HepG2 (cell line): ENCODE data around the gene TUBGCP6. TPM values are rescaled to one million over a fixed set of nuclear protein-coding genes. Genes with fewer than 3 reads are reported as not detected.
A peak's percentile ranks its signal among the peaks of the same experiment; 100 is the strongest.

ENCODE experiments used
- CENPT ChIP-seq: sonication (generic); formaldehyde crosslinking; IDR thresholded peaks from 2 replicates; pipeline ENCODE4 v1.8.0; 2022; ENCODE audit warnings: low read depth, mild to moderate bottlenecking, moderate library complexity, missing genetic modification reagents
- E2F2 ChIP-seq: sonication (generic); formaldehyde crosslinking; IDR thresholded peaks from 2 replicates; pipeline ENCODE4 v1.4.0; 2020; ENCODE audit warnings: missing genetic modification reagents, borderline replicate concordance
- GLI4 ChIP-seq: sonication (generic); formaldehyde crosslinking; IDR thresholded peaks from 2 replicates; pipeline ENCODE4 v1.5.1; 2020; ENCODE audit warnings: missing genetic modification reagents, mild to moderate bottlenecking, moderate library complexity, borderline replicate concordance
- GZF1 ChIP-seq: sonication (generic); formaldehyde crosslinking; IDR thresholded peaks from 2 replicates; pipeline ENCODE4 v1.5.1; 2020; ENCODE audit warnings: mild to moderate bottlenecking, missing genetic modification reagents
- HNF1A ChIP-seq, 2 experiments: sonication (generic) in 1 of 2; formaldehyde crosslinking in 1 of 2; IDR thresholded peaks; 2 replicates each; pipeline versions ENCODE4 v1.4.0 to v1.6.1; 2016 to 2020; ENCODE audit warnings: borderline replicate concordance in 1 of 2, low read depth in 1 of 2, mild to moderate bottlenecking in 1 of 2, missing genetic modification reagents in 1 of 2
- HOXD1 ChIP-seq: sonication (generic); formaldehyde crosslinking; IDR thresholded peaks from 2 replicates; pipeline ENCODE4 v1.5.0; 2020; ENCODE audit warnings: missing genetic modification reagents
- KDM3A ChIP-seq: IDR thresholded peaks from 2 replicates; pipeline ENCODE4 v1.6.1; 2018; ENCODE audit warnings: low read depth, missing compliant biosample characterization
- MBNL3 ChIP-seq: fragments of 250-450 bp; sonication (Bioruptor Pico); conservative IDR thresholded peaks from 2 replicates; pipeline ENCODE4 v1.8.0; 2022; ENCODE audit warnings: mild to moderate bottlenecking, inconsistent platforms
- MTERF4 ChIP-seq: sonication (generic); formaldehyde crosslinking; IDR thresholded peaks from 2 replicates; pipeline ENCODE4 v1.8.0; 2023; ENCODE audit warnings: mild to moderate bottlenecking, missing genetic modification reagents
- PRMT3 ChIP-seq: sonication (generic); formaldehyde crosslinking; IDR thresholded peaks from 2 replicates; pipeline ENCODE4 v1.8.1; 2022; ENCODE audit warnings: low read depth, mild to moderate bottlenecking, moderate library complexity, missing genetic modification reagents, borderline replicate concordance
- SALL2 ChIP-seq: sonication (generic); formaldehyde crosslinking; IDR thresholded peaks from 2 replicates; pipeline ENCODE4 v1.8.1; 2023; ENCODE audit warnings: mild to moderate bottlenecking, missing genetic modification reagents, inconsistent platforms
- SRSF1 ChIP-seq: fragments of 200-400 bp; formaldehyde crosslinking; optimal IDR thresholded peaks from 2 replicates; pipeline ENCODE3; 2017; ENCODE audit warnings: mild to moderate bottlenecking, low read depth, low read length, moderate library complexity
- TFDP2 ChIP-seq: sonication (generic); formaldehyde crosslinking; IDR thresholded peaks from 2 replicates; pipeline ENCODE4 v1.4.0; 2020; ENCODE audit warnings: missing genetic modification reagents
- THRA ChIP-seq: sonication (generic); formaldehyde crosslinking; IDR thresholded peaks from 2 replicates; pipeline ENCODE4 v1.4.0; 2020; ENCODE audit warnings: missing genetic modification reagents, borderline replicate concordance
- ZNF569 ChIP-seq: sonication (generic); formaldehyde crosslinking; IDR thresholded peaks from 2 replicates; pipeline ENCODE4 v1.5.0; 2020; ENCODE audit warnings: mild to moderate bottlenecking, missing genetic modification reagents, moderate library complexity, borderline replicate concordance
- ZNF747 ChIP-seq: sonication (generic); formaldehyde crosslinking; IDR thresholded peaks from 2 replicates; pipeline ENCODE4 v1.8.1; 2023; ENCODE audit warnings: missing genetic modification reagents, mild to moderate bottlenecking, borderline replicate concordance
- ZNF788 ChIP-seq: sonication (generic); formaldehyde crosslinking; IDR thresholded peaks from 2 replicates; pipeline ENCODE4 v1.5.0; 2020; ENCODE audit warnings: mild to moderate bottlenecking, missing genetic modification reagents, borderline replicate concordance
- ZSCAN12 ChIP-seq: sonication (generic); formaldehyde crosslinking; IDR thresholded peaks from 2 replicates; pipeline ENCODE4 v1.9.0; 2021; ENCODE audit warnings: mild to moderate bottlenecking, missing genetic modification reagents
- polyA plus RNA-seq, 8 experiments: library from polyadenylated mRNA; depleted of rRNA in 3 of 8; stranded (reverse) in 7 of 8; unstranded in 1 of 8; fragments of >200 nt; fragmentation: Illumina TruSeq in 4 of 8; extraction: Trizol in 4 of 8; gene quantifications; 2 replicates each; pipeline versions ENCODE4 v1.2.1 to v1.2.3, GENCODE V29; 2011 to 2016; ENCODE audit warnings: low read depth in 4 of 8, missing spikeins in 1 of 8, mixed read lengths in 1 of 8; ENCODE audit not compliant: insufficient read depth in 1 of 8
- total RNA-seq, 5 experiments: library from RNA; depleted of rRNA; stranded (reverse); fragments of >200 nt; fragmentation: Illumina TruSeq; extraction: Trizol; gene quantifications; 2 replicates each; pipeline ENCODE4 v1.2.3, GENCODE V29; 2016; ENCODE audit warnings: low read depth in 1 of 5

Gene TUBGCP6
- total and polyA plus RNA-seq, 2 of the 13 experiments (the other 11 are each of a cell fraction or from before 2014, with no cell fraction given), result 14.6 to 15.7 TPM

- TF ChIP-seq E2F2 (CRISPR knock-in tag) (no peak; the same call in 1 of the 2 replicates), ZSCAN12 (peak; percentile 56; the same call in 1 of the 2 replicates), THRA (CRISPR knock-in tag) (peak; percentile 75), ZNF747 (CRISPR knock-in tag) (0 out of 2 replicates have a peak, but pooled peaks have one; percentile 33), ZNF569 (no peak), KDM3A (CRISPR knock-in tag) (peak; percentile 82; the same call in 1 of the 2 replicates), CENPT (CRISPR knock-in tag) (no peak), SALL2 (CRISPR knock-in tag) (peak; percentile 79; the same call in 1 of the 2 replicates), MBNL3 (CRISPR knock-in tag) (no peak), HNF1A (IDR thresholded peaks at IDR 0.05; ENCODE audit: low read depth) (no peak), HNF1A (CRISPR knock-in tag; IDR thresholded peaks at IDR 0.05; ENCODE audit: borderline replicate concordance) (0 out of 2 replicates have a peak, but pooled peaks have one; percentile 14), SRSF1 (peak; percentile 41), MTERF4 (peak; percentile 95), PRMT3 (CRISPR knock-in tag) (0 out of 2 replicates have a peak, but pooled peaks have one; percentile 41), GZF1 (CRISPR knock-in tag) (peak; percentile 58; the same call in 1 of the 2 replicates), TFDP2 (0 out of 2 replicates have a peak, but pooled peaks have one; percentile 32), HOXD1 (CRISPR knock-in tag) (peak; percentile 55; the same call in 1 of the 2 replicates), ZNF788 (CRISPR knock-in tag) (no peak), GLI4 (CRISPR knock-in tag) (peak; percentile 77; the same call in 1 of the 2 replicates)
Observed at GRCh38 chr22:50270666-50271394, 26.0 kb upstream of the TUBGCP6 start (continued).
